ENCODE results near the gene FER.

DNA sequence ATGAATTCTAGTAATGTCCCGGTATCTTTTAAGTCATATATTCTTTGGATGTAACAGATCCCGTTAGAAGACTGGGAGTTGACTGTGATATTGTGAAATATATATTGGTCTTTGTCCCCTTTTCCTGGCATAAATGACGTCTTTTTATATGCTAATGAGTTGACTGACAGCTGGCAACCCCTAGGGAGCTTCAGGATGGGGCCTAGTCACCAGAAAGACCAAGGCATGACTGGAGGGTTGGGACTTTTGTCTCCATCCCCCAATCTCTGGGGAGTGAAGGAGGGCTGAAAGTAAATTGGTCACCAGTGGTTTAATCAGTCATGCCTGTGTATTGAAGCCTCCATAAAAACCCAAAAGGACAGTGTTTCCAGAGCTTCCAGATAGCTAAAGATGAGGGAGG, 420.5 kb downstream of the FER start:
- TF ChIP-seq, protein P1, sequence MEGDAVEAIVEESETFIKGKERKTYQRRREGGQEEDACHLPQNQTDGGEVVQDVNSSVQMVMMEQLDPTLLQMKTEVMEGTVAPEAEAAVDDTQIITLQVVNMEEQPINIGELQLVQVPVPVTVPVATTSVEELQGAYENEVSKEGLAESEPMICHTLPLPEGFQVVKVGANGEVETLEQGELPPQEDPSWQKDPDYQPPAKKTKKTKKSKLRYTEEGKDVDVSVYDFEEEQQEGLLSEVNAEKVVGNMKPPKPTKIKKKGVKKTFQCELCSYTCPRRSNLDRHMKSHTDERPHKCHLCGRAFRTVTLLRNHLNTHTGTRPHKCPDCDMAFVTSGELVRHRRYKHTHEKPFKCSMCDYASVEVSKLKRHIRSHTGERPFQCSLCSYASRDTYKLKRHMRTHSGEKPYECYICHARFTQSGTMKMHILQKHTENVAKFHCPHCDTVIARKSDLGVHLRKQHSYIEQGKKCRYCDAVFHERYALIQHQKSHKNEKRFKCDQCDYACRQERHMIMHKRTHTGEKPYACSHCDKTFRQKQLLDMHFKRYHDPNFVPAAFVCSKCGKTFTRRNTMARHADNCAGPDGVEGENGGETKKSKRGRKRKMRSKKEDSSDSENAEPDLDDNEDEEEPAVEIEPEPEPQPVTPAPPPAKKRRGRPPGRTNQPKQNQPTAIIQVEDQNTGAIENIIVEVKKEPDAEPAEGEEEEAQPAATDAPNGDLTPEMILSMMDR (IDR thresholded peaks at IDR 0.05): no peak
- no peak for TF ChIP-seq POLR2A (IDR thresholded peaks at IDR 0.05)
